Heart left ventricle (tissue), 16 donors: ENCODE results near the gene RPL18. TPM values are rescaled to one million over a fixed set of nuclear protein-coding genes. Genes with fewer than 3 reads are reported as not detected.

Experiments
- ATAC-seq, 4 donors: fragments of 200-7000 bp; cut with Tn5 transposase; one replicate each; pipeline ENCODE4 v1.9.1; 2020 to 2022; ENCODE audit warnings: moderate library complexity in 4 of 4, mild to moderate bottlenecking in 3 of 4, moderate number of reproducible peaks in 1 of 4
- DNase-seq, 5 donors: peaks; one replicate each; pipeline ENCODE4 v3.0.0-alpha.2; 2020
- H3K27ac ChIP-seq, 12 donors: fragments of 200-600 bp; sonication (generic) in 4 of 12; one replicate each; pipeline versions ENCODE4 v1.5.0 to v1.8.0; 2016 to 2022; ENCODE audit warnings: mild to moderate bottlenecking in 2 of 12
- H3K27me3 ChIP-seq, 9 donors: fragments of 200-600 bp; sonication (generic) in 2 of 9; one replicate each; pipeline versions ENCODE4 v1.5.1 to v1.8.0; 2016 to 2022; ENCODE audit warnings: mild to moderate bottlenecking in 3 of 9
- H3K36me3 ChIP-seq, 9 donors: fragments of 200-600 bp; sonication (generic) in 2 of 9; one replicate each; pipeline versions ENCODE4 v1.5.0 to v1.8.0; 2018 to 2022; ENCODE audit warnings: mild to moderate bottlenecking in 2 of 9
- H3K4me1 ChIP-seq, 12 donors: fragments of 200-600 bp; sonication (generic) in 4 of 12; one replicate each; pipeline versions ENCODE4 v1.5.0 to v1.8.0; 2016 to 2022; ENCODE audit warnings: mild to moderate bottlenecking in 3 of 12
- H3K4me3 ChIP-seq, 12 donors: fragments of 200-600 bp; sonication (generic) in 4 of 12; one replicate each; pipeline versions ENCODE4 v1.5.0 to v1.8.0; 2017 to 2022; ENCODE audit warnings: mild to moderate bottlenecking in 9 of 12, moderate library complexity in 4 of 12
- H3K9me3 ChIP-seq, 12 donors: fragments of 200-600 bp; sonication (generic) in 4 of 12; one replicate each; pipeline versions ENCODE4 v1.5.0 to v1.8.0; 2016 to 2022; ENCODE audit warnings: mild to moderate bottlenecking in 1 of 12
- CTCF ChIP-seq, 12 donors: fragments of 200-600 bp; sonication (generic) in 4 of 12; IDR thresholded peaks; one replicate each; pipeline versions ENCODE4 v1.5.0 to v1.8.0; 2018 to 2022; ENCODE audit warnings: antibody characterized with exemption in 12 of 12, mild to moderate bottlenecking in 5 of 12
- POLR2A ChIP-seq, 2 donors: fragments of 450-650 bp; IDR thresholded peaks; one replicate each; pipeline ENCODE4 v1.6.1; 2017; ENCODE audit warnings: antibody characterized with exemption in 2 of 2, mild to moderate bottlenecking in 2 of 2, moderate library complexity in 2 of 2
- WGBS, 4 donors: extraction: QIAGEN DNeasy Blood & Tissue Kit in 2 of 4; methylation state at CpG; one replicate each; pipeline versions ENCODE4 v1.1.5 to v1.1.7; 2013 to 2018; 5-methylcytosine and 5-hydroxymethylcytosine counted together
- intact Hi-C, 10 donors: fragments of 100-400 bp; cut with DNase I; formaldehyde crosslinking; loops; one replicate each; pipeline versions ENCODE4 v1.11.1 to v1.14.2; 2022
- polyA plus RNA-seq, 2 donors: library from polyadenylated mRNA; stranded (reverse); fragments of 200-250 nt; gene quantifications; one replicate each; pipeline ENCODE4 v1.2.3, GENCODE V29; 2013
- total RNA-seq, 9 donors: library from RNA; depleted of rRNA in 2 of 9; stranded (reverse); fragments of >200 nt in 2 of 9; fragmentation: NEBNext Ultra II Directional in 3 of 9; extraction: Animal tissue kit (Norgen Biotek cat#: 25700) in 3 of 9; gene quantifications; one replicate each; pipeline versions ENCODE4 v1.1.0 to v1.2.4, GENCODE V29; 2016 to 2023
- donor health status: ischemic (EF 13 %, LVEDD 7.1; RV severe dilation, severe dysfunction).
- donor health status: healthy with polysubstance abuse.
- donor health status: DM: no; HTN: yes; CAD: no.
- donor health status: DM: no; HTN: no; CAD: no.
- donor health status: ischemic (EF 25% LVEDD 6.9; RV normal size, moderate dysfunction).
- donor health status: ischemic (EF 25% LVEDD 5.7; RV mildly dilated, moderate dysfunction).
- donor health status: healthy.
- donor health status: DM: yes; HTN: yes; CAD: no.
- donor health status: ischemic (EF 35%, LVEDD 5.7; RV mildly dilated, moderate dysfunction).
- donor health status: nonischemic (EF 11% LVEDD 7.7; RV severe dilation, severe dysfunction).
- donor health status: DM: yes; HTN: yes; CAD: no.
- donor health status: PGD.
- donor health status: ischemic (EF 29% LVEDD 5.4; RV normal size, mild dysfunction).
- donor health status: nonischemic (EF 23%, LVEDD 6.1; RV moderate dilation, normal function).

RPL18 gene
- total and polyA plus RNA-seq, 11 donors: 470 to 1,773 (median 714) TPM

- WGBS, 4 donors: 54 to 67% (median 59%) methylated on average over 2 of the region's 2 CpGs
- ATAC-seq: no peak
- intact Hi-C loops: loop anchor here (5.0 to 10.0 kb wide), 10 partner anchors 67 to 327 kb away; partner anchors contain the start of genes HSD17B14 (in 6 of the 10), MAMSTR (in 2 of the 10) and FTL (in 1 of the 10)
- no peak for DNase-seq
- TF ChIP-seq POLR2A (IDR thresholded peaks at IDR 0.05) (no peak), CTCF (IDR thresholded peaks at IDR 0.05) (no peak)
- Histone ChIP-seq H3K27me3 (no peaks in the 10 kb centered on the region), H3K27ac (no peak overlapping the region), H3K9me3 (no peaks in the 10 kb centered on the region), H3K4me3 (no peak overlapping the region), H3K4me1 (peaks cover 0 to 29% (median 13%) of the 10 kb centered on the region in 12 donors), H3K36me3 (no peaks in the 10 kb centered on the region)
Measured at GRCh38 chr19:48648134-48648533, 29.2 kb upstream of the RPL18 start.

- ATAC-seq (no peak), DNase-seq (no peak)
- intact Hi-C loops: loop anchor here (1.0 to 10.0 kb wide), 14 partner anchors 29 to 328 kb away; partner anchors contain the start of genes HSD17B14 (in 6 of the 10), MAMSTR (in 2 of the 10) and FTL (in 1 of the 10)
- no peak for TF ChIP-seq POLR2A (IDR thresholded peaks at IDR 0.05)
- no peak for TF ChIP-seq CTCF (IDR thresholded peaks at IDR 0.05)
- Histone ChIP-seq H3K27ac (peak overlapping the region in 9 of 12 donors; percentile 56 to 89 (median 83)), H3K4me3 (peak overlapping the region in 10 of 12 donors; percentile 54 to 69 (median 60)), H3K4me1 (peaks cover 0 to 29% (median 13%) of the 10 kb centered on the region in 12 donors), H3K27me3 (no peaks in the 10 kb centered on the region), H3K9me3 (no peaks in the 10 kb centered on the region), H3K36me3 (no peaks in the 10 kb centered on the region)
- WGBS, 4 donors: 10 to 14% (median 12%) methylated on average over 7 to 10 of the region's 10 CpGs
Measured at GRCh38 chr19:48646722-48647216, 27.8 kb upstream of the RPL18 start.

GRCh38 chr19:48646001-48646721 lies 27.2 kb upstream of the RPL18 start, which contains the start of gene CA11:
Gene CA11 (minus strand): TSS chr19:48646187. CDS start chr19:48645632, 555 bp downstream.
- intact Hi-C loops: loop anchor here (1.0 to 10.0 kb wide), 14 partner anchors 29 to 329 kb away; partner anchors contain the start of genes HSD17B14 (in 6 of the 10), MAMSTR (in 2 of the 10) and FTL (in 1 of the 10)
- WGBS, 4 donors: 0 to 3% (median 1%) methylated on average over 14 to 33 of the region's 33 CpGs

More at GRCh38 chr19:48646001-48646721, 27.2 kb upstream of the RPL18 start, which contains the start of gene CA11:
- no peaks in the 10 kb centered on the region for H3K36me3 ChIP-seq
- H3K4me3 ChIP-seq: peak within 1 kb of the TSS; percentile 2 to 69 (median 58)
- H3K4me1 ChIP-seq: peaks cover 0 to 29% (median 13%) of the 10 kb centered on the region in 12 donors
- peak within 1 kb of the TSS; percentile 56 to 91 (median 82) for H3K27ac ChIP-seq
- H3K27me3 ChIP-seq: no peaks in the 10 kb centered on the region
- no peaks in the 10 kb centered on the region for H3K9me3 ChIP-seq
- DNase-seq (peak; percentile 89 to 94 (median 91)), ATAC-seq (peak; percentile 69 to 92 (median 92))
- TF ChIP-seq POLR2A (IDR thresholded peaks at IDR 0.05) (no peak), CTCF (IDR thresholded peaks at IDR 0.05) (peak; percentile 82 to 98 (median 90))
